OCI-M2 (cell line): Measurements from ENCODE around the gene GRIP1.
"Not testable (repeated sequence)": the region's sequence is repeated elsewhere in the genome, so short reads cannot be mapped to it uniquely, and the experiment has no call there.

ENCODE experiments used
- DNase-seq: peaks from one replicate; lab custom pipeline; 2025; ENCODE audit not compliant: unreplicated experiment; lab: John Stamatoyannopoulos, UW

Gene GRIP1

DNA sequence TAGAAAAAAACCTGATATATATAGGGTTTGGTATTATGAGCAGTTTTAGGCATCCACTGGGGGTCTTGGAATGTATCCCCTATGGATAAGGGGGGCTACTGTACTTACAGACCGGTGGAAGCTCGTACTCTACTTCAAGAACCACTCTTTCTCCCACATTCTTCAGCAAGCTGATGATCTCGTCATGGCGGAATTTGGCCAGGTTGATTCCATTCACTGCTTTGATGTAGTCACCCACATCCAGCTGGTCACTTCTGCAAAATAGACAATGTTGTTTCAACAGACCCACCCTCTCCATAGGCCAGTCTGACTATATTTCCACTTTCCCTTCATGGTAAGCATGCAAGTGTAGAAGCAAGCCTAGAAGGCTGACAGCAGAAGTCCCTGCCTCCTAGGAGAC lies 139.9 kb downstream of the GRIP1 start:
- DNase-seq: no peak

DNA sequence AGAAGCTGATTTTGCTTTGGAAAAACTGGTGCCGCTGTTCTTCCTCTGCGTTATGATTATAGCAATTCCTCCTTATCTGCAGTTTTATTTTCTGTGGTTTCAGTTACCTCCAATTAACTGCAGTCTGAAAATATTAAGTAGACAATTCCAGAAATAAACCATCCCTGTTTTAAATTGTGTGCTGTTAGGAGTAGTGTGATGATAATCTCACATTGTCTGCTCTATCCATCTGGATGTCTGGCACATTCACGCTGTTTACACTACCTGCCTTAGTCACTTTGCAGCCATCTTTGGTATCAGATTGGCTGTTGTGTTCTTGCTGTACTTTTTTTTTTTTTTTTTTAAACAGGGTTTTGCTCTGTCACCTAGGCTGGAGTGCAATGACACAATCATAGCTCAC lies 141.0 kb downstream of the GRIP1 start:
- no peak for DNase-seq

DNA sequence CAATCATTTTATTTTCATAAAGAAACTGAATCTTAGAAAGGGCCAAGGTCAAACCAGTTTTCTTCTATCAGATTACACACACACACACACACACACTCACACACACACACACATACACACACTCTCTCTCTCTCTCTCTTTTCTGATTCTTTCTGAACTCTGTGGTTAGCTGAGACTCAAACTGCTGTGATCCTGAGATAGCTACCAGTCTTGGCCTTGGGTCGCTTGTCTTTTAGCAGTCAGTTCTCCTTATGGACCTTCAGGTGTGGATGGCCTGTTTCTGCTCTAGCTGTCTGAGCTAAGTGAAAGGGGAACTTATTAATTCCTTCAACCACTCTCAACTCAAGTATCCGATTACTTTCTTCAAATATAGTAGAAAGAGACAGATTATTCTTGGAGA lies 145.1 kb downstream of the GRIP1 start:
- DNase-seq: no peak

DNA sequence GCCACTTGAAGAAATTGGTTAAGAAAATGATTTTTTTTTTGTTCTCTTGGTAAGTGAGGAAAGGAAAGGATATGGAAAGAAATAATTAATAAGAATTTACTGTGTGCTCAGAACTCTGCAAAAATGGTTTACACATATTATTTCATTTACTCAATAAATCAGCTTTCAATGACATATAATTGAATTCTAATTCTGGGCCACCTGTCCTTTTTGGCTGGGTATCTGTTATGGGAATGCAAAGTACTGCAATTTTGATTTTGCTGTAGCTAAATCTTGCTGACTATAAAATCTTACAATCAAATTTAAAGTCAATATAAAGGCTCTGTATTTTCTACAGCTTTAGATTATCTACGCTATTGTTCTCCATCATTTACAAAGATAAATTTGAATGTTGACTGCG lies 147.1 kb downstream of the GRIP1 start:
- no peak for DNase-seq

DNA sequence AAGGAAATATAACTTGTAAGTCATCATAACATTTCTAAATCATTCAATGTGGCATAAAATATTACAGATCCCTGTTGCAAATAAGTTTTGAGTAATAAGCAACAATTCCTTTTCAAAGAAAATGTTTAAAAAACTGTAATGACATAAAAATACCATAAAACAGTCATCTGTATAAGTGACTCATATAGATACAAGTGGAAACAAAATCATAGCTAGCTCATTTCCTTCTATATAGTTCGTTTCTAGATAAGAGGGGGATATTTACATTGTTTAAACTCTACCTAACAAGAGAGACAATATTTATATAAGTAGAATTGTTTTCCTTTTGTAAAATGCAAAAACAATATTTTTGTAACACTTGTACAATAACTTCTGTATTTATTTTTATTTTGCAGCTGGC lies 148.9 kb downstream of the GRIP1 start:
- no peak for DNase-seq

DNA sequence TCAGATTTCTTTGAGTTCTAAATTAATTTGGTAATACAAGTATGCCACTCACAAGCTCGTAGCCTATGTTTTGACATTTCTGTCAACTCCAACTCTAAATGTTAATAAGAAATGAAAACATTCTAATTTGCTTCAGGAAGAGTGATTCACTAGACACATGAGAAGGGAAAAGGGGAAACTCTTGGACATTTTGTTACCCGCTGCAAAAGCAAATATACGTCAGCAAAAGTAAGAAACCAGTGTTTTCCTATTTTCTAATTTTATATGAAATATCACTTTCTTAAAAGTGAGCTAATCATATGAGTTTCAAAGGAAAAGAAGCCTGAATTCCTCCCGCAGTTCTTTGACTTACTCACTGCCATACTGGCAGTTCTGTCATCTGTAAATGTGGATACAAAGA lies 162.3 kb downstream of the GRIP1 start:
- DNase-seq: no peak

DNA sequence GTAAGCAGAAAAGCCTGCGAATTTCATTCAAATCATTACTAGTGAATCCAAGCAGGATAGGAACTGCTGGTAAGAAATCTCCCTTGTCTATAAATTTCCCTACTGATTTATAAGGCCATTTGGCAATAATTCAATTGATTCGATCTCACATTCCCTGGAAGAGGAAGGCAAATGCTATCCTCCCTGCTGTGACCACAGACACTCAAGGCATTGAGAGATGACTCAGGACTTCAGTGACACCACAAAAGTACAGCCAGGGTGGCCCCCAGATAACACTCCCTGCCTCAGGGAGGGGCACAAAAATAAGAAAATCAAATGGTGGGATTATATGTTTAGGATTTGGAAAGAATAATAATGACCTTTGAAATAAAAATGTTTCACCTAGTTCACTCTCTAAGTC lies 162.7 kb downstream of the GRIP1 start:
- no peak for DNase-seq

DNA sequence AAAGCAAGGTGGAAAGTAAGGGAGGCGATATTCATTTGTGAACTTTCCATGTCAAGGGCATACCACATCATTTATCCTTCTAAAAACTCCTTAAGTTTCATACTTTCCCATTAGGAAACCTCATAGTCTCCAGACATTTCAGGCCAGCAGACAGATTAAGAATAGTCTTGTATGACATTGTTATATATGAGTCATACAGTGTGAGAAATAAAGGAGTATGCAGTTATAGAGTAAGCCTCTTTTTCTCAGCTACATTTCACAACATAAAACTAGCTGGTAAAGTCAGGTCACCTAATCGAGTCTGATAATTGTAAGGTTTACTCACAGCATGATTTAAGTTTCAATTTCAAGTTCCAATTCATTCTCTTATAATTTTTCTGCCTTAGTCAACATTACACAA lies 164.3 kb downstream of the GRIP1 start:
- DNase-seq: no peak

DNA sequence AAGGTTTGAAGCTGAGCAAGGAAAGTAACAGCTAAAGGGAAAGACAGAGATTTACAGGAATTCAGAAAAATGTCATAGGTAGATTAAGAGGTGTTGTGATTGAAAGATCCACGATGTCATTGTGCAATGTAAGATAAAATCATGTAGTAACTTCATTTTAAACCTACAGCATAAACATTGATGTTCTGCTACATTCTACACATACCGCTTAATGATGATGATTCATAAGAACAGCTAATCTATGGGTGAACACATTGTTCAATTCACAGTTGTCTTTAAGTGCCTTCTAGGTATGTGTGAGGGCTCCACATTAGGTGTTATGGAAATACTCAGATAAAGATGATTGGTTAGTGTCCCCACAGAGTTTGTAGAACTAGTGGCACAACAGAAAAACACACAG lies 170.9 kb downstream of the GRIP1 start:
- DNase-seq: no peak

DNA sequence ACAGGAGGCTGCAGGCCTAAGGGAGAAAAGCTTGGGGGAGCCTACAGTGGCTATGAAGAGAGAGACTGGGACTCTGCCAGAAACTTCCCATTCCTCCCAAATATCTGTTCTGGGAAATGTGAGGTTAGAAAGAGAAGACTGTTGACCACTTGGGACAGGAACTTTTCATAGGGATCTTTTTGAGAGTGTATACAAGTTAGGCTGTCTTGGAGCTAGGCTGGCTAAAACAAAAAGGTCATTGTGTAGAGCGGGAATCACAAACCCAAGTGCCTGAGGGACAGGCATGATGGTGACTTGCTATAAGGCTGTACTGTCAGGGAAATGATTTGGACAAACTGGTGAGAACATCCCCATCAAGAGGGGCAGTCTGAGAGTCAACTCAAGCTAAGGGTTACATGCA lies 175.1 kb downstream of the GRIP1 start:
- no peak for DNase-seq

DNA sequence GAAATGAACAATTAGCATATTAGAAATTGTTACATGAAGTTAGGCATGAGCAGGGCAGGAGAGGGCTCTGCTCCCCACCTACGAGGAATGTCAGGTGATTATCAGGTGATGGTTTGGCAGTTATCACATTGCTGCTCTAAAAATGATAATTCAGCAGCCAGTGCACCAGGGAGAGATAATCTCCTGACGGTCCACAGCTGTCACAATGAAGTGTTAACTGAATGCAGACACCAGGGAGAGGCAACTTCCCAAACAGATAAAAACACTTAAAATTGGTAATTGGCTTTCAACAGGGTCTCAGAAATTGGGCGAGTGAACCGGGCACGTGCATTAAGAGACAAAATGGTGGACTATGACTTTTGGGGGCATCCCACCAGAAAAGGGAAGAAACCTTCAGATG lies 176.0 kb downstream of the GRIP1 start:
- no peak for DNase-seq

DNA sequence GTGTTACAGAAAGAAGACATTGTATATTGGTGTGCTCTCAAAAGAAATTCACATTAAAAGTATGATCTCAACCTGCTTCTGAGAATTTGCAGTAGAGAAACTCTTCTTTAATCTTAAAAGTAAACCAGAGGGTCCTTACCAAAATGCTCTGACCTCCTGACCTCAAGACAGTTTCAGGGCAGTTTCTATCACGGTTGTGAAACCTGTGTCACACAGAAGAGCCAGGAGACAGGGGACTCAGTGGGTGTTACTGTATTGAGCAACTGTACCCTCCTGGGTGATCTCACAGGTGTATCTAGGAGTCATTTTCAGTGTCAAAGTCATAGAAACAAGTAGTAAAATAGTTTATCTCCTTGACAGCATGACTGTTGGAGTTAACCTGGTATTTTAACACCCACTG lies 178.0 kb downstream of the GRIP1 start:
- DNase-seq: no peak

DNA sequence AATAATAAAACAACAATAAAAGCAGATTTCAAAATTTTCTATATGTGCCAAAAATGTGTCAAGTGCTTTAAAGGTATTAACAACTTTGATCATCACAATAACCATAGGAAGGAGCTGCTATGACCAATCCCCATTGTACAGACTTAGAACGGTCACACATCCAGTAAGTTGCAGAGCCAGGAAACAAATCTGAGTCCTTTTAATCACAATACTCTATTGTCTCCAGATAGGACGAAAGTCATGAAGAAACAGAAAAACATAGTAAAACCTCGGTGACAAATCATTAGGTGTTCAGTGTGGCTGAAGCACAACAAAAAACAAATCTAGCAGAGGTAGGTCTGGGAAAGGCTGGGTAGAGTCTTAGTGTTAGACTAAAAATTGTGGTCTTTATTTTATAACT lies 178.8 kb downstream of the GRIP1 start:
- DNase-seq: no peak

DNA sequence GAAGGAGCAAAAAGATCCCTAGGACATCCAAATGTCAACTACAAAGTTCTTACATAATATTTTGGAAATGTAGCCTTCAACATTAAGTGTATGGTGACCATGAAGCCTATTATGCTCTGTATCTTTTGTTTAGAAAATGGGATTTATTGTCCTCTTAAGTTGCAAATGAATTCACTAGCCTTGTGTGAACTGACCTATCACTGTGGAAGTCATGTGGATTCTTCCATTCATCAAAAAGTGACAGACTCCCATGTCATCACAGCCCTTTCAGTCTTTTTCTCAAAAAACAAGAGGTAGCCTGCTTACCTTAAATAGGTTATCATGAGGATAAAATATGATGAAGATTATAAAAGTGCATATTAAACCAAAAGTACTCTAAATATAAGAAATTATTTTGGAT lies 179.9 kb downstream of the GRIP1 start:
- DNase-seq: no peak

DNA sequence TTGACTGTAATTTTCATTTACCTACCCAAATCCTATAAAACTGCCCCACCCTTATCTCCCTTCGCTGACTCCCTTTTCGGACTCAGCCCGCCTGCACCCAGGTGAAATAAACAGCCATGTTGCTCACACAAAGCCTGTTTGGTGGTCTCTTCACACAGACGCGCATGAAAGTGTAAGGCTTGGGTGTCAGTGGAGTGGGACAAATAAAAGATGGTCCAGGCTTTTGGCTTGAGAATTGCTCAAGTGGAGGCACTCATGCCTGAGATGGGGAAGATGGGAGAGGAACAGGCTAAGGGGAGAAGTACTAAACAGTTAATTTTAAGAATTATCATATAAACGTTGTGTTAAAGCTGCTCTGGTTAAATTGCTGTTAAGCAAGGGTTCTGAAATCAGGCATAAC lies 180.8 kb downstream of the GRIP1 start:
- DNase-seq: not testable (repeated sequence)

DNA sequence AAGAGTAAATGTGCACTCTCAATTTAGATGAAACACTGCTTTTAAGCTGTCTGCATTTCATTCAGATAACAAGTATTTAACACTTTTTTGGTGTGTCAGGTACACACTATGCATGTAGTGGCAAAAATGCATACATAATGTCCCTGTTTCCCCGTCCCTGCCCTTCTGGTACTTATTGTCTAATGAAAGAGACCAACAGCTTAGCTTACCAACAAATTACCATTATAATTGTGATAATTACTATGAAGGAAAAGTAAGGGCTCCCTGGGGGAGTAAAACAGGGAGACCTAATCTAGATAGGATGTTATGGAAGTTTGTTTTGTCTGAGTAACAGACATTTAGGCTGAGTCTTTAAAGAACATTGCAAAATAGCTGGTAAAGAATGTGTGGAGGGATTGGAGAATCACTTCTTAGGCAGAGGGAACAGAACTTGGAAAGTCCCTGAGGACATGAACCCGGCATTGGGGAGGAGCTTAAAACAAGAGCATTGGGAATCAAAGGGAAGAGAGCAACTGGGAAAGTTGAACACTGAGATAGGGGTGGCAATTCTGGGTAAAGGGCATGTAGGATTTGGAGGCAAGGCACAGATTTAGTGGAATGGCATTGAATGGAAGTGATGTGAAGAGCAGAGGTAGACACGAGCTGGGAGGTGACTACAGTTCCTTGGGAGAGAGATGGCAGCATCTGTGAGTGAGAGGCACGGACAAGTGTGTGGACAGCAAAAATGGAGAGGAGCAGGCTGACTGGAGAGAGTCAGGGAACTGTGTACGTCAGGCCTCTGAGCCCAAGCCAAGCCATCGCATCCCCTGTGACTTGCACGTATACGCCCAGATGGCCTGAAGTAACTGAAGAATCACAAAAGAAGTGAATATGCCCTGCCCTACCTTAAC lies 181.6 kb downstream of the GRIP1 start:
- no peak for DNase-seq

DNA sequence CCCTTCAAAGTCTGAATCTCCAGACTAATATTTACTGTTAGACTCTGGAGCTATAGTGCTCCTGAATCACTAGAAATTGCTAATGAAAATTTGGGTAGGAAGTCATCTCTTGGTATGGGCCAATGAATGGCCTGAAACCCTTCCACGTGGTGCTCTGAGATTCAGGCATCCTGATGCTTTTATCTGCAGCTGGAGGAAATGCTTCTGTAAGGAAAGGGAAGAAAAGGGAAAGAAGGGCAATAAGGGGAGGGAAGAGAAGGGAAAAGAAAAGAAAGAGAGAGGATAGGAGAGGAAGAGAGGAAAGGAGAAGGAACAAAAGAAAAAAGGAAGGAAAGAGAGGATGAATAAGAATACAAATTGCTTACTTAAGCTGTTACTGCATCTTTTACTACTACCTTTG lies 182.3 kb downstream of the GRIP1 start:
- DNase-seq: no peak

DNA sequence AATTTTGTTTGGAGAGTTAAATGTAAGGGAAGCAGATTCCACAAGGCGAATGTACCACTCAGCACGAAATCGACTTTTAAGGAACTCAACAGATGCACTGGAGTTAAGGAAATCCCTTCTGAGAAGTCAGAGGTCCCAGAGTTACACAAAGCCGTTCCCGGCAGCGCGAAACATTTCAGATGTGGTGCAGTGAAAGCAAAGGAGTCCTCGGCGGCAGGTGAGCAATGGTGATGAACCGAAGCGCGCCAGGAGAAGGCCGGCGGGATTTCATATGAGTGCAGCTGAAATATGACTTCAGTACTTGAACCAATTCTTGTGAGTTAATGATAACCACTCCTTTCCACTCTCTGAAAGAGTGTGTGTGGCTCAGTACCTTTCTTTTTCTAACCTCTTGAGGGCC lies 183.2 kb downstream of the GRIP1 start:
- DNase-seq: no peak

DNA sequence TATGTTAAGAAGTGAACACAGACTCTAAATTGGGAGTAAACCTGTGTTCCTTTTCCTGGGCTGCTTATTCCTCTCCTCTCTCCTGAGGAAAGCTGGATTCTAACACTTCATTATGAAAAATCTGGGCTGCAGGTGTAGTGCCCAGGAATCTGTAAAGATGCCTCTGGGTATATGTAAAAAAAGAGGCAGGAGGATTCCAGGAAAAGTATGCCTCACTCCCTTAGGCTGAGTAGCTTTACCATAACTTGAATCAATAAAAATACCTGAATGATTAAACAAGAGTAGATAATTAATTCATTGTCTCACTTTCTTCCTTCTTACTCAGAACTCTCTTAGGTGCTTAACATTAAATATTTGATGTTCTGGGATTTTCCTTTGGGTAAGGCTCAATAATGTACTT lies 185.1 kb downstream of the GRIP1 start:
- no peak for DNase-seq

DNA sequence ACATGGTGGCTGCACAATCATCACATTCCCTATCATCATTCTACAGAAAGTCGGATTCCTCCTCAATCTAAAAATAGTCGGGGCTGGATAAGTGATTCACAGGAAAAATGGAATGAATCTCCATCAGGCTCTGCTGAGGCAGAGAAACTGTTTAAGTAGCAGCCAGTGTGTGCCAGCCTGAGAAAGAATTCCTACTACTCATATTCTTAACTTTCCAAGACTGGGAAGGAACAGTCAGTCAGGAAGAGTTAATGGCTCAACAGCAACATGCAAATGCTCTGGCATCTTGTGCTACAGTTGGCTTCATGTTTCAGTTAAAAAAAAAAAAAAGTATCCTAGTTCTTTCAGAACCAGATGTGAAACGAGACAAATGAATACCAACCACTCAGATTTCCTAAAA lies 187.0 kb downstream of the GRIP1 start:
- DNase-seq: no peak

DNA sequence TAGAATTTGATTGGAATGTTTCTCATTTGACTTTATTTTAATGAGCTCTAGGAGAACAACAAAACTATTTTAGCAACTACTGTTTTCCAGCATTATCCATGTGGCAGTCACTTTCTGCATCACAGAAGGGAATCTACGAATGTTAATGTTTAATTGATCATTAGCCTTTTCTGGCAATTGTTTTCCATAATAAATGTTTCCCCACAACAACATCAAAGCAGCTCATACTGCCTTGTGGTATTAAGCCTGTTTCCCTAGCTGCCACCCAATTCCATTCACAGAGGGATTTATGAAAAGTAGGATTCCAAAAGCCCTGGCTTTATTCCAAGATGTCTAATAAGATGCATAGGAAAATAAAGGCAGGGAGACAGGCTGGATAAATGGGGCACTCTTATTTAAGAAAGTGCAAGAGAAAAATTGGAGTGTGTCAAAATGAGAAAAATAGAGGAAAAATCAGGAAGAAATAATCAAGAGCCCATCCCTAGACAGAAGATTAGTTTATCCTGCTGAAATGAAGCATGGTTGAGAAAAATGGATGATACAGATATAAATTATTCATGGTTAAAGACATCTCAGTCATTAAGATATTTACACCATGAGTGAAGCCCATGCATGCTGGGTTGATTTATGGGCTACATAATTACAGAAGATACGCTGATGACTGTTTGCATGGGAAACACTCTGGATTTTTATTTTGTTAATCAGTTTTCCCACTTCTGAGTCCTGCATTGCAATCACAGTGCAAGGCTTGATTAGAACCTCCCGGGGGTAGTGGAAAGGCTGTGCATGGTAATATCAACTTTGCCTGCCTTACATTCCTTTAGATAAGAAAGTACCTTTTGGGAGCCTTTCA lies 196.3 kb downstream of the GRIP1 start:
- DNase-seq: no peak

DNA sequence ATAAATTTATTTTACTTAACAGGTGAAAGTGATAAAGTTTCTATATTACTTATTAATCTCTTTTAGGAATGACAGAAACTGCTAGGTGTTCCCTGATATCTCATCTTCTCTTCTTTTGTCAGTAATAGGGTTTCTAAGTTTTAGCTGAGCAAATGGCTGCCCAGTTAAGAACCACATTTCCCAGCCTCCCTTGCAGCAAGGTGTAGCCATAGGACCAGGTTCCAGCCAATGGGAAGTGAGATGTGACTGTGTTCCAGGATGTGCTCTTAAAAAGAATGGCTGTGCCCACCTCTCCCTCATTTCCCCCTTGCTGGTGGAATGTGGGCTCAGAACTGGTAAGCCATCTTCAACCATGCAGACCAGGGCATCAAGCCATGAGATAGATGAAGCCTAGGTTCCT lies 210.9 kb downstream of the GRIP1 start:
- DNase-seq: no peak
